Astrocyte (in vitro differentiated cells and primary cell): ENCODE data around the gene TRIP13.

ENCODE experiments used
- EZH2 ChIP-seq: IDR thresholded peaks from 2 replicates; pipeline ENCODE4 v1.6.1; 2012; ENCODE audit warnings: mild to moderate bottlenecking, low read length, inconsistent platforms; ENCODE audit not compliant: insufficient read depth
- TF ChIP-seq, protein P1 (sequence below): IDR thresholded peaks from 2 replicates; pipeline ENCODE4 v1.5.1; 2011; ENCODE audit warnings: low read depth, mild to moderate bottlenecking, inconsistent platforms, low read length, moderate library complexity; ENCODE audit not compliant: insufficient read depth

- TF ChIP-seq, protein P1, sequence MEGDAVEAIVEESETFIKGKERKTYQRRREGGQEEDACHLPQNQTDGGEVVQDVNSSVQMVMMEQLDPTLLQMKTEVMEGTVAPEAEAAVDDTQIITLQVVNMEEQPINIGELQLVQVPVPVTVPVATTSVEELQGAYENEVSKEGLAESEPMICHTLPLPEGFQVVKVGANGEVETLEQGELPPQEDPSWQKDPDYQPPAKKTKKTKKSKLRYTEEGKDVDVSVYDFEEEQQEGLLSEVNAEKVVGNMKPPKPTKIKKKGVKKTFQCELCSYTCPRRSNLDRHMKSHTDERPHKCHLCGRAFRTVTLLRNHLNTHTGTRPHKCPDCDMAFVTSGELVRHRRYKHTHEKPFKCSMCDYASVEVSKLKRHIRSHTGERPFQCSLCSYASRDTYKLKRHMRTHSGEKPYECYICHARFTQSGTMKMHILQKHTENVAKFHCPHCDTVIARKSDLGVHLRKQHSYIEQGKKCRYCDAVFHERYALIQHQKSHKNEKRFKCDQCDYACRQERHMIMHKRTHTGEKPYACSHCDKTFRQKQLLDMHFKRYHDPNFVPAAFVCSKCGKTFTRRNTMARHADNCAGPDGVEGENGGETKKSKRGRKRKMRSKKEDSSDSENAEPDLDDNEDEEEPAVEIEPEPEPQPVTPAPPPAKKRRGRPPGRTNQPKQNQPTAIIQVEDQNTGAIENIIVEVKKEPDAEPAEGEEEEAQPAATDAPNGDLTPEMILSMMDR: no peak
- no peak for TF ChIP-seq EZH2
Measured at GRCh38 chr5:948472-949274, 56.0 kb downstream of the TRIP13 start.
